ENCODE measurements around the gene KIF15. TPM values are rescaled to one million over a fixed set of nuclear protein-coding genes. Genes with fewer than 3 reads are reported as not detected.

The KIF15 gene
- total RNA-seq, 4 donors from 2014 or later = 0.13 to 2.4 (median 0.51) TPM

- WGBS, 2 donors (ENCODE audit: low coverage in 1 of 2) = 83 to 88% methylated on average over 2 of the region's 3 CpGs
- Histone ChIP-seq H3K4me3 (no peak overlapping the region), H3K27me3 (no peaks in the 10 kb centered on the region), H3K36me3 (no peaks in the 10 kb centered on the region), H3K27ac (no peak overlapping the region), H3K4me1 (no peaks in the 10 kb centered on the region), H3K9me3 (no peaks in the 10 kb centered on the region)
- no peak for ATAC-seq
- TF ChIP-seq POLR2A (IDR thresholded peaks at IDR 0.05) (no peak), POLR2AphosphoS5 (IDR thresholded peaks at IDR 0.05) (no peak), EP300 (IDR thresholded peaks at IDR 0.05) (no peak), CTCF (IDR thresholded peaks at IDR 0.05) (no peak)
Measured at GRCh38 chr3:44875596-44875995, 114.0 kb downstream of the KIF15 start.

GRCh38 chr3:44877333-44877732 lies 115.7 kb downstream of the KIF15 start:
- Histone ChIP-seq H3K36me3 (no peaks in the 10 kb centered on the region), H3K27ac (no peak overlapping the region), H3K9me3 (no peaks in the 10 kb centered on the region), H3K27me3 (no peaks in the 10 kb centered on the region), H3K4me1 (no peaks in the 10 kb centered on the region), H3K4me3 (no peak overlapping the region)
- 74 to 87% methylated on average over 2 to 3 of the region's 3 CpGs for WGBS, 2 donors (ENCODE audit: low coverage in 1 of 2)
- no peak for ATAC-seq
- no peak for TF ChIP-seq POLR2AphosphoS5 (IDR thresholded peaks at IDR 0.05)
- TF ChIP-seq POLR2A (IDR thresholded peaks at IDR 0.05) = no peak
- TF ChIP-seq EP300 (IDR thresholded peaks at IDR 0.05) = no peak
- no peak for TF ChIP-seq CTCF (IDR thresholded peaks at IDR 0.05)

GRCh38 chr3:44880284-44880683 lies 118.7 kb downstream of the KIF15 start:
- Histone ChIP-seq H3K27me3 (peaks cover 9% of the 10 kb centered on the region), H3K4me3 (no peak overlapping the region), H3K36me3 (no peaks in the 10 kb centered on the region), H3K4me1 (no peaks in the 10 kb centered on the region), H3K27ac (no peak overlapping the region), H3K9me3 (no peaks in the 10 kb centered on the region)
- TF ChIP-seq POLR2AphosphoS5 (IDR thresholded peaks at IDR 0.05) = no peak
- no peak for TF ChIP-seq CTCF (IDR thresholded peaks at IDR 0.05)
- no peak for TF ChIP-seq EP300 (IDR thresholded peaks at IDR 0.05)
- TF ChIP-seq POLR2A (IDR thresholded peaks at IDR 0.05) = no peak
- WGBS, 2 donors (ENCODE audit: low coverage in 1 of 2) = 10 to 71% methylated on average over 1 to 2 of the region's 2 CpGs
- ATAC-seq = no peak

GRCh38 chr3:44883213-44883955 lies 121.8 kb downstream of the KIF15 start:
- WGBS, 2 donors (ENCODE audit: low coverage in 1 of 2) = 100% methylated on average over 2 of the region's 5 CpGs; no CpG with 5 or more reads in 1 of the 2 donors
- H3K27ac ChIP-seq = no peak overlapping the region
- H3K36me3 ChIP-seq = no peaks in the 10 kb centered on the region
- no peaks in the 10 kb centered on the region for H3K9me3 ChIP-seq
- no peak overlapping the region for H3K4me3 ChIP-seq
- TF ChIP-seq CTCF (IDR thresholded peaks at IDR 0.05) = no peak
- no peak for TF ChIP-seq POLR2A (IDR thresholded peaks at IDR 0.05)
- TF ChIP-seq POLR2AphosphoS5 (IDR thresholded peaks at IDR 0.05) = no peak
- no peak for TF ChIP-seq EP300 (IDR thresholded peaks at IDR 0.05)
- no peaks in the 10 kb centered on the region for H3K4me1 ChIP-seq
- no peak for ATAC-seq
- H3K27me3 ChIP-seq = peaks cover 19% of the 10 kb centered on the region

- no peak for ATAC-seq
- WGBS, 2 donors (ENCODE audit: low coverage in 1 of 2) = 33 to 53% methylated on average over 1 to 3 of the region's 4 CpGs
- Histone ChIP-seq H3K4me1 (no peaks in the 10 kb centered on the region), H3K27me3 (peaks cover 19% of the 10 kb centered on the region), H3K4me3 (no peak overlapping the region), H3K9me3 (no peaks in the 10 kb centered on the region), H3K36me3 (no peaks in the 10 kb centered on the region), H3K27ac (no peak overlapping the region)
- TF ChIP-seq POLR2AphosphoS5 (IDR thresholded peaks at IDR 0.05) (no peak), CTCF (IDR thresholded peaks at IDR 0.05) (no peak), EP300 (IDR thresholded peaks at IDR 0.05) (no peak), POLR2A (IDR thresholded peaks at IDR 0.05) (no peak)
Measured at GRCh38 chr3:44883999-44884431, 122.4 kb downstream of the KIF15 start.
